ENCODE measurements around the gene MAB21L3. TPM values are rescaled to one million over a fixed set of nuclear protein-coding genes. Genes with fewer than 3 reads are reported as not detected.
"Not testable (repeated sequence)": the region's sequence is repeated elsewhere in the genome, so short reads cannot be mapped to it uniquely, and the experiment has no call there.

The MAB21L3 gene
- total RNA-seq, 1 donor from 2014 or later, result 0.20 TPM

DNA sequence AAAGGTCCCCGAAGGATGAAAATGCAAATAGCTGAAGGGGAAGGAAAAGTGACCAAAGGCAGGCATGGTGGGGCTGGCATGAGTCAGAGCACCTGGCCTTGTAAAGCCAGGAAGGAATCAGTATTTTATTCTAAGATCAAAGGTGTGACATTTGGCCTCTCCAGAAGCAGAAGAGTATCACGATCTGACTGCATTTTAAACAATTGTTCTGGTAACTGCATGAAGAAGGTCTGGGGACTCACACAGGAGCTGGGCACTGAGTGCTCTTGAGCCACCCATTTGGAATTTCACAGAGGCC is 23.2 kb downstream of the MAB21L3 start:
- no peak overlapping the region for H3K4me3 Mint-ChIP-seq (ENCODE audit: unreplicated experiment)
- peak; percentile 16 for TF ChIP-seq CTCF (IDR thresholded peaks at IDR 0.05)
- H3K4me1 Mint-ChIP-seq (ENCODE audit: low read depth), result peaks cover 6% of the 10 kb centered on the region
- DNase-seq (ENCODE audit: low spot score), result no peak
- no peak overlapping the region for H3K27ac Mint-ChIP-seq (ENCODE audit: unreplicated experiment)
- H3K36me3 Mint-ChIP-seq (ENCODE audit: low read depth), result peaks cover 4% of the 10 kb centered on the region
- no peaks in the 10 kb centered on the region for H3K9me3 Mint-ChIP-seq (ENCODE audit: low read depth)
- H3K27me3 Mint-ChIP-seq (ENCODE audit: low read depth), result peaks cover 6% of the 10 kb centered on the region

DNA sequence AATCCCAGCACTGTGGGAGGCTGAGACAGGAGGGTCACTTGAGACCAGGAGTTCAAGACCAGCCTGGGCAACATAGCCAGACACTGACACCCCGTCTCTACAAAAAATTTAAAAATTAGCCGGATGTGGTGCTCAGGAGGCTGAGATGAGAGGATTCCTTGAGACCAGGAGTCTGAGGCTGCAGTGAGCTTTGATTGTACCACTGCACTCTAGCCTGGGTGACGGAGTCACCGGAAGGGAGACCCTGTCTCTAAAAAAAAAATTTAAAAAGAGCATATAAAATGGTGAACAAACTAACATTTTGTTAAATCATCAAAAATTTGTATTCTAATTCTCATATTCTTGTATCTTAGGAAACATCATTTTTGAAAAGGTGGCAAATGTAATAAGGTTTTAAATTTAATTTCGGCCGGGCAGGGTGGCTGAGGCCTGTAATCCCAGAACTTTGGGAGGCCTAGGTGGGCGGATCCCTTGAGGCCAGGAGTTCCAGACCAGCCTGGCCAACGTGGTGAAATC is 27.1 kb downstream of the MAB21L3 start:
- Mint-ChIP-seq H3K4me3 (ENCODE audit: unreplicated experiment) (no peak overlapping the region), H3K27me3 (ENCODE audit: low read depth) (peaks cover 2% of the 10 kb centered on the region), H3K36me3 (ENCODE audit: low read depth) (no peaks in the 10 kb centered on the region), H3K4me1 (ENCODE audit: low read depth) (peaks cover 6% of the 10 kb centered on the region), H3K27ac (ENCODE audit: unreplicated experiment) (no peak overlapping the region), H3K9me3 (ENCODE audit: low read depth) (peaks cover 1% of the 10 kb centered on the region)
- no peak for DNase-seq (ENCODE audit: low spot score)
- no peak for TF ChIP-seq CTCF (IDR thresholded peaks at IDR 0.05)

DNA sequence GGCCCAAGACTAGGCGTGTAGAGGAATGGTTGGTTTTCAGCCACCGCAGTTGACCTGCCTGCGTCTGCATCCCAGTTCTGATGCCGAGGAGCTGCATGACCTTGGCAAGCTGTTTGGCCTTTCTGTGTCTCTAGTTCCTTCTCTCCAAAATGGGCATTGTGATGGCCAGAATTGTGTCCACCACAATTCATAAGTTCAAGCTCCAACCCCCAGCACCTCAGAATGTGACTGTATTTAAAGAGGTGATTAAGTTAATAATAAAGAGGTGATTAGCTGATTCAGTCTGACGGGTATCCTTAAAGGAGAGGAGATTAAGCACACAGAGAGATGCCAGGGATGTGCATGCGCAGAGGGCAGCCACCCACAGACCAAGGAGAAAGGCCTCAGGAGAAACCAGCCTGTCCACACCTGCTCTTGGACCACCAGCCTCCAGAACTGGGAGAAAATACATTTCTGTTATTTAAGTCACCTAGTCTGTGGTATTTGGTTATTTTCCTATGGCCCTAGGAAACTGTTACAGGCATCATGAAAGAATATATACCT is 28.5 kb downstream of the MAB21L3 start:
- H3K27me3 Mint-ChIP-seq (ENCODE audit: low read depth), result no peaks in the 10 kb centered on the region
- peaks cover 5% of the 10 kb centered on the region for H3K36me3 Mint-ChIP-seq (ENCODE audit: low read depth)
- H3K27ac Mint-ChIP-seq (ENCODE audit: unreplicated experiment), result no peak overlapping the region
- DNase-seq (ENCODE audit: low spot score), result no peak
- peaks cover 12% of the 10 kb centered on the region for H3K9me3 Mint-ChIP-seq (ENCODE audit: low read depth)
- no peak for TF ChIP-seq CTCF (IDR thresholded peaks at IDR 0.05)
- H3K4me3 Mint-ChIP-seq (ENCODE audit: unreplicated experiment), result no peak overlapping the region
- peaks cover 6% of the 10 kb centered on the region for H3K4me1 Mint-ChIP-seq (ENCODE audit: low read depth)

GRCh38 chr1:116144151-116144550 is 33.0 kb downstream of the MAB21L3 start:
- H3K27ac Mint-ChIP-seq (ENCODE audit: unreplicated experiment), result no peak overlapping the region
- TF ChIP-seq CTCF (IDR thresholded peaks at IDR 0.05), result no peak
- H3K27me3 Mint-ChIP-seq (ENCODE audit: low read depth), result no peaks in the 10 kb centered on the region
- DNase-seq (ENCODE audit: low spot score), result no peak
- H3K36me3 Mint-ChIP-seq (ENCODE audit: low read depth), result peaks cover 7% of the 10 kb centered on the region
- H3K9me3 Mint-ChIP-seq (ENCODE audit: low read depth), result peaks cover 18% of the 10 kb centered on the region
- H3K4me3 Mint-ChIP-seq (ENCODE audit: unreplicated experiment), result no peak overlapping the region
- peaks cover 7% of the 10 kb centered on the region for H3K4me1 Mint-ChIP-seq (ENCODE audit: low read depth)

DNA sequence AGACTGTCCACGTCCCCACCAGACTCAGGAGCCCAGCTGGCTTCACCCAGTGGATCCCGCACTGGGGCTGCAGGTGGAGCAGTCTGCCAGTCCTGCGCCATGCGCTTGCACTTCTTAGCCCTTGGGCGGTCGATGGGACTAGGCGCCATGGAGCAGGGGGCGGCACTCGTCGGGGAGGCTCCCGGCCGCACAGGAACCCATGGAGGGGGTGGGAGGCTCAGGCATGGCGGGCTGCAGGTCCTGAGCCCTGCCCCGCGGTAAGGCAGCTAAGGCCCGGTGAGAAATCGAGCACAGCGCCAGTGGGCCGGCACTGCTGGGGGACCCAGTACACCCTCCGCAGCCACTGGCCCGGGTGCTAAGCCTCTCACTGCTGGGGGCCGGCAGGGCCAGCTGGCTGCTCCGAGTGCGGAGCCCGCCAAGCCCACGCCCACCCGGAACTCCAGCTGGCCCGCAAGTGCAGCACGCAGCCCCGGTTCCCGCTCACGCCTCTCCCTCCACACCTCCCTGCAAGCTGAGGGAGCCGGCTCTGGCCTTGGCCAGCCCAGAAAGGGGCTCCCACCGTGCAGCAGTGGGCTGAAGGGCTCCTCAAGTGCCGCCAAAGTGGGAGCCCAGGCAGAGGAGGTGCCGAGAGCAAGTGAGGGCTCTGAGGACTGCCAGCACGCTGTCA is 35.4 kb downstream of the MAB21L3 start:
- not testable (repeated sequence) for H3K27ac Mint-ChIP-seq (ENCODE audit: unreplicated experiment); H3K4me3 Mint-ChIP-seq (ENCODE audit: unreplicated experiment); H3K36me3 Mint-ChIP-seq (ENCODE audit: low read depth); H3K4me1 Mint-ChIP-seq (ENCODE audit: low read depth); DNase-seq (ENCODE audit: low spot score); H3K27me3 Mint-ChIP-seq (ENCODE audit: low read depth)
- H3K9me3 Mint-ChIP-seq (ENCODE audit: low read depth), result peaks cover 18% of the 10 kb centered on the region

DNA sequence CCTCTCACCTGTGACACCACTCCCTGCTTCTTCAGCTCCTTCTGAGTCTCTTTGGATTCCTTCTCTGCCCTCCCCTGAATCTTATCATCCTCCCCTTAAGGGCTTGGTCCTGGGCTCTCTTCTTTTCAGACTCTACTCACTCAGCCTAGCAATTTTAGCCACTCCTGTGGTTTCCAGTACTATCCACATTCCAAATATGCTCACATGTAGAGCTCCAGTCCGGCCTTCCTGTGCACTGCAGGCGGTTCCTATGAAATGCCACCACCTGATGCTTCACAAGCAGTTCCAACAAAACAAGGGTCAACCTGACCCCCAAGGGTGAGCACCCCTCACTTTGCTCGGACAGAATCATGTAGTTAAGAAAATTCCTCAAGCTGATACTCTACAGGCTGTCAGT is 35.9 kb downstream of the MAB21L3 start:
- Mint-ChIP-seq H3K4me3 (ENCODE audit: unreplicated experiment) (no peak overlapping the region), H3K9me3 (ENCODE audit: low read depth) (peaks cover 18% of the 10 kb centered on the region), H3K27ac (ENCODE audit: unreplicated experiment) (no peak overlapping the region), H3K27me3 (ENCODE audit: low read depth) (no peaks in the 10 kb centered on the region), H3K36me3 (ENCODE audit: low read depth) (peaks cover 7% of the 10 kb centered on the region), H3K4me1 (ENCODE audit: low read depth) (peaks cover 8% of the 10 kb centered on the region)
- no peak for TF ChIP-seq CTCF (IDR thresholded peaks at IDR 0.05)
- DNase-seq (ENCODE audit: low spot score), result no peak
